ENCODE results near the gene CCIN. TPM values are rescaled to one million over a fixed set of nuclear protein-coding genes. Genes with fewer than 3 reads are reported as not detected.

The CCIN gene
- total RNA-seq, 1 donor from 2014 or later: not detected

DNA sequence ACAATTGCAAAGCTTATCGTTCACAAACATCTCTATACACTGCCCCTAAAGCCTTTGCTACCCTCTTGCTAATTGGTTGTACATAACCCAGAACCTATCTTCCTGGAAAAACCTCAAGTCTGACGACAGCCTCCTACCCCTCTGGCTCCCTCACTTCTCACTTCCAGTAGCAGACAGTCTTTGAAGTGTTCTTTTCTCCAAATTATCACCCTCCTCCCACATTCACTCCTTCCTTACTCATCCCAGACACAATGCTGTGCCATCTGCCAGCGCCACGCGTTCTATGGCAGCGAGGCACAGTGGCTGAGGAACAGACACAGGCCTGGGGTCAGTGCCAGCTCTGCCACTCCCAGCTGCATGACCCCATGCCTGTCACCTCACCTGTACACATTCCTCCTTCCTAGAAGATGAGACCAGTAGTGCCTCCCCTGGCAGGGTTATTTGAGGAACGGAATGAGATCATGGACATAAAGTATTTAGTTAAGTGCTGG lies 49.3 kb downstream of the CCIN start:
- peaks cover 27% of the 10 kb centered on the region for H4K20me1 ChIP-seq (ENCODE audit: low read depth)

More for the DNA sequence above, 49.3 kb downstream of the CCIN start:
- no peak overlapping the region for H3K4me3 Mint-ChIP-seq
- Histone ChIP-seq H3K27me3 (no peaks in the 10 kb centered on the region), H3K4me2 (no peak overlapping the region), H3K36me3 (peaks cover 10% of the 10 kb centered on the region), H3K27ac (no peak overlapping the region), H3K9ac (no peak overlapping the region), H3K79me2 (ENCODE audit: low read depth) (peaks cover 8% of the 10 kb centered on the region), H3K9me3 (ENCODE audit: low read depth) (no peaks in the 10 kb centered on the region), H3K4me1 (no peaks in the 10 kb centered on the region), H2AFZ (replicated peaks) (no peak overlapping the region), H3F3A (ENCODE audit: low read depth) (peaks cover 2% of the 10 kb centered on the region), H3K4me3 (no peak overlapping the region)
- no peak for DNase-seq (ENCODE audit: low spot score)
- H3K9me3 Mint-ChIP-seq: peaks cover 3% of the 10 kb centered on the region
- no peak for TF ChIP-seq EZH2phosphoT487 (IDR thresholded peaks at IDR 0.05)
- TF ChIP-seq EZH2 (IDR thresholded peaks at IDR 0.05): no peak
- TF ChIP-seq, protein P1, sequence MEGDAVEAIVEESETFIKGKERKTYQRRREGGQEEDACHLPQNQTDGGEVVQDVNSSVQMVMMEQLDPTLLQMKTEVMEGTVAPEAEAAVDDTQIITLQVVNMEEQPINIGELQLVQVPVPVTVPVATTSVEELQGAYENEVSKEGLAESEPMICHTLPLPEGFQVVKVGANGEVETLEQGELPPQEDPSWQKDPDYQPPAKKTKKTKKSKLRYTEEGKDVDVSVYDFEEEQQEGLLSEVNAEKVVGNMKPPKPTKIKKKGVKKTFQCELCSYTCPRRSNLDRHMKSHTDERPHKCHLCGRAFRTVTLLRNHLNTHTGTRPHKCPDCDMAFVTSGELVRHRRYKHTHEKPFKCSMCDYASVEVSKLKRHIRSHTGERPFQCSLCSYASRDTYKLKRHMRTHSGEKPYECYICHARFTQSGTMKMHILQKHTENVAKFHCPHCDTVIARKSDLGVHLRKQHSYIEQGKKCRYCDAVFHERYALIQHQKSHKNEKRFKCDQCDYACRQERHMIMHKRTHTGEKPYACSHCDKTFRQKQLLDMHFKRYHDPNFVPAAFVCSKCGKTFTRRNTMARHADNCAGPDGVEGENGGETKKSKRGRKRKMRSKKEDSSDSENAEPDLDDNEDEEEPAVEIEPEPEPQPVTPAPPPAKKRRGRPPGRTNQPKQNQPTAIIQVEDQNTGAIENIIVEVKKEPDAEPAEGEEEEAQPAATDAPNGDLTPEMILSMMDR (IDR thresholded peaks at IDR 0.05): no peak
- no peaks in the 10 kb centered on the region for H3K27me3 Mint-ChIP-seq (ENCODE audit: insufficient read depth, low read depth)
- peaks cover 41% of the 10 kb centered on the region for H3K36me3 Mint-ChIP-seq
- no peak overlapping the region for H3K27ac Mint-ChIP-seq
- H3K4me1 Mint-ChIP-seq: no peaks in the 10 kb centered on the region

Other genes with a start within 250 kb of the CCIN start
- not detected in 2 replicates for gene OR2S2, start 211.2 kb upstream of the CCIN start, total RNA-seq (ENCODE audit: low replicate concordance)
- gene RECK, start 132.5 kb upstream of the CCIN start, total RNA-seq (ENCODE audit: low replicate concordance): 11.0 and 12.2 TPM in 2 replicates
- gene GLIPR2, start 32.7 kb upstream of the CCIN start, total RNA-seq (ENCODE audit: low replicate concordance): 12.4 and 17.4 TPM in 2 replicates
- gene CLTA, start 21.5 kb downstream of the CCIN start, total RNA-seq (ENCODE audit: low replicate concordance): 199 and 203 TPM in 2 replicates
- 25.2 and 26.8 TPM in 2 replicates for gene GNE, start 89.1 kb downstream of the CCIN start, total RNA-seq (ENCODE audit: low replicate concordance)
- gene RNF38, start 230.9 kb downstream of the CCIN start, total RNA-seq (ENCODE audit: low replicate concordance): 49.8 and 63.8 TPM in 2 replicates

All from neural progenitor cell (in vitro differentiated cells).